AG10803 (cell line): ENCODE measurements around the gene GPR21.

Experiments
- DNase-seq: peaks from one replicate; pipeline ENCODE4 v3.0.0; 2010; ENCODE audit warnings: low read depth
- H3K4me3 ChIP-seq: 2 replicates; pipeline ENCODE4 v1.5.1; 2011; ENCODE audit warnings: mild to moderate bottlenecking, low read length, control low read depth
- TF ChIP-seq, protein P1 (sequence below): conservative IDR thresholded peaks from 2 replicates; pipeline ENCODE4 v1.5.1; 2011; ENCODE audit warnings: mild to moderate bottlenecking, low read length, control low read depth, inconsistent platforms

The GPR21 gene

DNA sequence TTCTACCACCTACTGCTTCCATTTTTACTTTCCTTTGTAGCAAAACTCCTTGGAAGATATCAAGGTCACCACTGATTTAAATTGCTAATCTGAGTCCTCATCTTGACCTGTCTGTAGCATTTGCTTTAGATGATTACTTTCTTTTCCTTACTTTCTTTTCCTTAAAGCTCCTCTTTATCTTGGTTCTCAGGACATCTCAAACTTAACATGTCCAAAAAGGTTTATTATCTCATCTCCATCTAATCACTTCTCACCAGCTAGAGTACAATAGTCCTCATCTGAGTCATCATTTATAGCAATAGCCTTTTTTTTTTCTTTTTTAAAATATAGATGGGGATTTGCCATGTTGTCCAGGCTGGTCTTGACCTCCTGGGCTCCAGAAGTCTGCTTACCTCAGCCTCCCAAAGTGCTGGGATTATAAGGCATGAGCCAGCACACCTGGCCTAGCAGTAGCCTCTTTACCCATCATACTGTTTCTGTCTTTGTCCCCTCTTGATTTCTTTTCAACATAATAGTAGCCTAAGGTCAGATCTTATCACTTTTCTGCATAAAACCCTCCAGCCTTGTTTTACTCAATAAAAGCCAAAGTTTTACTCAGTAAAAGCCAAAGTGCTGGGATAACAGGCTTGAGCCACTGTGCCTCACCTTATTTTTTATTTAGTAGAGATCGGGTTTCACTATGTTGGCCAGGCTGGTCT lies 32.9 kb upstream of the GPR21 start:
- TF ChIP-seq, protein P1, sequence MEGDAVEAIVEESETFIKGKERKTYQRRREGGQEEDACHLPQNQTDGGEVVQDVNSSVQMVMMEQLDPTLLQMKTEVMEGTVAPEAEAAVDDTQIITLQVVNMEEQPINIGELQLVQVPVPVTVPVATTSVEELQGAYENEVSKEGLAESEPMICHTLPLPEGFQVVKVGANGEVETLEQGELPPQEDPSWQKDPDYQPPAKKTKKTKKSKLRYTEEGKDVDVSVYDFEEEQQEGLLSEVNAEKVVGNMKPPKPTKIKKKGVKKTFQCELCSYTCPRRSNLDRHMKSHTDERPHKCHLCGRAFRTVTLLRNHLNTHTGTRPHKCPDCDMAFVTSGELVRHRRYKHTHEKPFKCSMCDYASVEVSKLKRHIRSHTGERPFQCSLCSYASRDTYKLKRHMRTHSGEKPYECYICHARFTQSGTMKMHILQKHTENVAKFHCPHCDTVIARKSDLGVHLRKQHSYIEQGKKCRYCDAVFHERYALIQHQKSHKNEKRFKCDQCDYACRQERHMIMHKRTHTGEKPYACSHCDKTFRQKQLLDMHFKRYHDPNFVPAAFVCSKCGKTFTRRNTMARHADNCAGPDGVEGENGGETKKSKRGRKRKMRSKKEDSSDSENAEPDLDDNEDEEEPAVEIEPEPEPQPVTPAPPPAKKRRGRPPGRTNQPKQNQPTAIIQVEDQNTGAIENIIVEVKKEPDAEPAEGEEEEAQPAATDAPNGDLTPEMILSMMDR, result no peak
- no peak overlapping the region for H3K4me3 ChIP-seq
- no peak for DNase-seq

DNA sequence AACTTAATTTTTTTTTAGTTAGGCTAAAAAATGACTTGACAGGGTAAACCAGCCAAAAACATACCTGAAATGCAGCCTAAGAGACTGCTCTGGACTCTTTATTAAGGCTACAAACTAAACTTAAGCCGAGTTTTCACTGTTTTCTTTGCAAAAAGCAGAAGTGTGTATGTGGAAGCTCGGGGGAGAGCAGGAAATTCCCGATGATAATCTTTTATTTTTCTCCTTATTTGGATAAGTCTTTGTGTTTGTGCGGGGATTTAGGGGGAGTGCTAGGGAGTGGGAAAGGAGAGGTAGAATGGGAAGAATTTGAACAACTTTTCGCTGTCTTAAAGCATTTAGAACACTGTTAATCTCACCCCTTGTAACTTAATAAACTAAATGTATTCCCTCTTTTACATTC lies 30.7 kb upstream of the GPR21 start:
- no peak overlapping the region for H3K4me3 ChIP-seq
- TF ChIP-seq, protein P1, result no peak

DNA sequence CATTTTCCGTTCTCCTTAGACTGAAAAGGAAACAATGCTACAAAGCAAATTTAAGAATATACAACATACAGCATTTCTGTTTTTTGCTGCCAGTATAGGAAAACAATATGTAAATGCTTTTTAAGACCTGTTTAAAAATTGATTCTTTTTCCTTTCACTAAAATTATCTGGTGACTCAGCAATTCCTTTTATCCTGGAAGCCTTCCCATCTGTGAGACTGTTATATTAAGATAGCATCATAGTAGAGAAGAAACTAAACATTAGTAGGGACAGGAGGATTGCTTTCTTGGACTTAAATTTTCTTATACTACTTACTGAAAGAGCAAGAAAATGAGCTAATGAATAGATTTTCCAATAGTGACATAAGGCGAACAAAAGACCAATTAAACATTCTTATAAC lies 30.0 kb upstream of the GPR21 start:
- H3K4me3 ChIP-seq, result no peak overlapping the region
- peak; percentile 37 for DNase-seq
- TF ChIP-seq, protein P1, result no peak

More for the DNA sequence above, 30.7 kb upstream of the GPR21 start:
- DNase-seq, result no peak

DNA sequence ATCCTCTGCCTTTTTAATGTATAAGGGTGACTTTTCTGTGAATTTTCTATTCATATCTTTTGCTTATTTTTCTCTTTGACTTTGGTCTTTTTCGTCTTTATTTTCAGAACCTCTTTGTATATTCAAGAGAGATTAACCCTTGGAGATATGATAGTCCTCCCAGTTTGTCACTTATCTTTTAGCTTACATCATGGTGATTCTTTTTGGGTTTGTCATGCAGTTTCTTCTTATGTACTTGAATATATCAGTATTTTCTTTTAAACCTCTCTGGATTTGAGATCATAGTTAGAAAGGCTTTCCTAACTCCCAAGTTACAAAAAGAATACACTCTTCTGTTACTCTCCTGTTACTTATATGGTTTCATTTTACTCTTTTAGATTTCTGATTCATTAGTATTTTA lies 27.5 kb upstream of the GPR21 start:
- TF ChIP-seq, protein P1, result no peak
- DNase-seq, result no peak
- no peak overlapping the region for H3K4me3 ChIP-seq

DNA sequence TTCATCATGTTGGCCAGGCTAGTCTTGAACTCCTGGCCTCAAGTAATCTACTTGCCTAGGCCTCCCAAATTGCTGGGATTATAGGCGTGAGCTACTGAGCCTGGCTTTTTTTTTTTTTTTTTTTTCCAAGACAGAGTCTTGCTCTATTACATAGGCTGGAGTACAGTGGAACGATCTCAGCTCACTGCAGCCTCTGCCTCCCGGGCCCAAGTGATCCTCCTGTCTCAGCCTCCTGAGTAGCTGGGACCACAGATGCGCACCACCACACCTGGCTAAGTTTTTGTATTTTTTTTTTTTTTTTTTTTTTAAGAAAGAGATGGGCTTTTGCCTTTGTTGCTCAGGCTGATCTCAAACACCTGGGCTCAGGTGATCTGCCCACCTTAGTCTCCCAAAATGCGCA lies 26.2 kb upstream of the GPR21 start:
- H3K4me3 ChIP-seq, result no peak overlapping the region
- DNase-seq, result no peak
- TF ChIP-seq, protein P1, result no peak

DNA sequence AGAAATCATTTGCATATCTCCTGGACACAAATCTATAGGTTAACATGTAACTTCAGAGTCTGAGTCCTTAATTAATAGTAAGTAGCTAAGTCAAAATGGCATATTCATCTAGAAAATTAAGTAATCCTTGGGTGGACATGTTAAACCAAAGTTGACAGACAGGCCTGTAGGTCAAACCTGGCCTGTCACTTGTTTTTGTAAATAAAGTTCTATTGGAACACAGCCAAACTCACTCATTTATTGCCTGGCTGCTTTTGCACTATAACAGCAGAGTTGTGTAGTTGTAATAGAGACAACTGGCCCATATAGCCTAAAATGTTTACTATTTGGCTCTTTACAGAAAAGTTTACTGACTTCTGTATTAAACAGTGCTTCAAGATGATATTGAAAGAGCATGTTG lies 24.6 kb upstream of the GPR21 start:
- TF ChIP-seq, protein P1, result no peak
- H3K4me3 ChIP-seq, result no peak overlapping the region
- DNase-seq, result no peak

DNA sequence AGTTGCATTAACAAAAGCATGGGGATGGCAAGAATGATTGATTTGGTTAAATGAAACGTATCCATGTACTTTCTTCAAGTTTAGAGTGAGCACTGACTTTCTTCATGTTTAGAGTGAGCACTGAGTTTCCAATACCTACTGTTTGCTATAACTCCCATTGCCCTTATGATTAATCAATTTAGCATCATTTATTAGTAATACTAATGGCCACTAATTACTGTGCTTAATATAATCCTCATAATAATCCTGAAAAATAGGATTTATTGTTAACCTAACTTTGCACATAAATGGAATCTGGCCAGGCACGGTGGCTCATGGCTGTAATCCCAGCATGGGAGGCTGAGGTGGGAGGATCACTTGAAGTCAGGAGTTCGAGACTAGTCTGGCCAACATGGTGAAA lies 22.1 kb upstream of the GPR21 start:
- TF ChIP-seq, protein P1, result no peak
- DNase-seq, result no peak
- no peak overlapping the region for H3K4me3 ChIP-seq
